Measurements from ENCODE around the gene JSRP1.

DNA sequence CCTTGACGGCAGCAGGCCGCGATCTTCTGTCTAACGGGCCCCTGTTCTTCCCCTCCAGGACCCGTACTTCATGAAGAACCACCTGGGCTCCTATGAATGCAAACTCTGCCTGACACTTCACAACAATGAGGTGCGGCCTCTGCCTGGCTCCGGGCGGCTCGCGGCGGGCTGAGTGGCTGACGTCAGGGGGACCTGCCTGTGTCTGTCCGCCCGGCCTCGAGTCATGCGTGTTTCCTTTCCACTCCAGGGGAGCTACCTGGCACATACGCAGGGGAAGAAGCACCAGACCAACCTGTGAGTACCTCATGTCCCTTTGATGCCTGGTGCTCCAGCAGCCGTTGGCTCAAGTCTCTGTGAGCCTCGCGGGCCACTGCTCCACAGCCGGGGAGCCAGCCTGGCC is 11.7 kb downstream of the JSRP1 start:
- TF ChIP-seq, protein P1, sequence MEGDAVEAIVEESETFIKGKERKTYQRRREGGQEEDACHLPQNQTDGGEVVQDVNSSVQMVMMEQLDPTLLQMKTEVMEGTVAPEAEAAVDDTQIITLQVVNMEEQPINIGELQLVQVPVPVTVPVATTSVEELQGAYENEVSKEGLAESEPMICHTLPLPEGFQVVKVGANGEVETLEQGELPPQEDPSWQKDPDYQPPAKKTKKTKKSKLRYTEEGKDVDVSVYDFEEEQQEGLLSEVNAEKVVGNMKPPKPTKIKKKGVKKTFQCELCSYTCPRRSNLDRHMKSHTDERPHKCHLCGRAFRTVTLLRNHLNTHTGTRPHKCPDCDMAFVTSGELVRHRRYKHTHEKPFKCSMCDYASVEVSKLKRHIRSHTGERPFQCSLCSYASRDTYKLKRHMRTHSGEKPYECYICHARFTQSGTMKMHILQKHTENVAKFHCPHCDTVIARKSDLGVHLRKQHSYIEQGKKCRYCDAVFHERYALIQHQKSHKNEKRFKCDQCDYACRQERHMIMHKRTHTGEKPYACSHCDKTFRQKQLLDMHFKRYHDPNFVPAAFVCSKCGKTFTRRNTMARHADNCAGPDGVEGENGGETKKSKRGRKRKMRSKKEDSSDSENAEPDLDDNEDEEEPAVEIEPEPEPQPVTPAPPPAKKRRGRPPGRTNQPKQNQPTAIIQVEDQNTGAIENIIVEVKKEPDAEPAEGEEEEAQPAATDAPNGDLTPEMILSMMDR (IDR thresholded peaks at IDR 0.05 in 2 of 3, conservative IDR thresholded peaks at IDR 0.05 in 1 of 3; ENCODE audit: control insufficient read depth in 2 of 3, extremely low read depth in 1 of 3, insufficient read depth in 1 of 3, low read depth in 3 of 3, low read length in 3 of 3): no peak
- TF ChIP-seq, protein P2, sequence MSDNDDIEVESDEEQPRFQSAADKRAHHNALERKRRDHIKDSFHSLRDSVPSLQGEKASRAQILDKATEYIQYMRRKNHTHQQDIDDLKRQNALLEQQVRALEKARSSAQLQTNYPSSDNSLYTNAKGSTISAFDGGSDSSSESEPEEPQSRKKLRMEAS (IDR thresholded peaks at IDR 0.05; ENCODE audit: low read depth, low read length): no peak

All from GM12878 (cell line).